NOMO-1 treated with DMSO at 0.1 percent for 48 hours (cell line): ENCODE results near the gene SH3GLB2.
"Not testable (repeated sequence)": the region's sequence is repeated elsewhere in the genome, so short reads cannot be mapped to it uniquely, and the experiment has no call there.

Experiments used
- DNase-seq: peaks from one replicate; lab custom pipeline; 2025; ENCODE audit not compliant: unreplicated experiment; lab: John Stamatoyannopoulos, UW

Gene SH3GLB2

GRCh38 chr9:129022037-129022436 is 6.1 kb downstream of the SH3GLB2 start:
- DNase-seq = no peak

- no peak for DNase-seq
Observed at GRCh38 chr9:129021091-129021490, 7.0 kb downstream of the SH3GLB2 start.

- no peak for DNase-seq
Observed at GRCh38 chr9:129014608-129015007, 13.5 kb downstream of the SH3GLB2 start.

- no peak for DNase-seq
Observed at GRCh38 chr9:129014124-129014523, 14.0 kb downstream of the SH3GLB2 start.

GRCh38 chr9:129013674-129014073 is 14.5 kb downstream of the SH3GLB2 start:
- DNase-seq = no peak

- DNase-seq = no peak
Observed at GRCh38 chr9:129012893-129013448, 15.2 kb downstream of the SH3GLB2 start.

- no peak for DNase-seq
Observed at GRCh38 chr9:129012343-129012742, 15.8 kb downstream of the SH3GLB2 start.

GRCh38 chr9:129011761-129012181 is 16.4 kb downstream of the SH3GLB2 start:
- no peak for DNase-seq

GRCh38 chr9:129011170-129011569 is 17.0 kb downstream of the SH3GLB2 start:
- DNase-seq = no peak

- DNase-seq = no peak
Observed at GRCh38 chr9:129010267-129010975, 17.7 kb downstream of the SH3GLB2 start.

GRCh38 chr9:129009584-129010141 is 18.5 kb downstream of the SH3GLB2 start:
- DNase-seq = no peak

GRCh38 chr9:129008986-129009583 is 19.0 kb downstream of the SH3GLB2 start:
- no peak for DNase-seq

GRCh38 chr9:129008469-129008965 is 19.6 kb downstream of the SH3GLB2 start:
- no peak for DNase-seq

- DNase-seq = no peak
Observed at GRCh38 chr9:129007766-129008468, 20.2 kb downstream of the SH3GLB2 start.

- no peak for DNase-seq
Observed at GRCh38 chr9:129007035-129007765, 20.9 kb downstream of the SH3GLB2 start.

GRCh38 chr9:129006328-129007034 is 21.6 kb downstream of the SH3GLB2 start:
- DNase-seq = peak; percentile 47

GRCh38 chr9:129005336-129005997 is 22.7 kb downstream of the SH3GLB2 start:
- DNase-seq = no peak

- not testable (repeated sequence) for DNase-seq
Observed at GRCh38 chr9:129004173-129004572, 24.0 kb downstream of the SH3GLB2 start.

GRCh38 chr9:129002992-129003391 is 25.1 kb downstream of the SH3GLB2 start:
- no peak for DNase-seq
